Activated CD4-positive, alpha-beta T cell treated with anti-CD3 and anti-CD28 coated beads, Interleukin-2, amount 50 U/mL, for 24 hours (primary cell): ENCODE results near the gene GNA12.
A peak's percentile ranks its signal among the peaks of the same experiment; 100 is the strongest.

Experiments used
- DNase-seq, 2 donors: peaks; one replicate each; pipeline ENCODE4 v3.0.0-alpha.2; 2020; ENCODE audit warnings: low read depth in 1 of 2, low spot score in 1 of 2

GNA12 gene

GRCh38 chr7:2717293-2718261 is 126.5 kb downstream of the GNA12 start:
- no peak for DNase-seq

- DNase-seq = no peak
Observed at GRCh38 chr7:2716906-2717292, 127.2 kb downstream of the GNA12 start.

DNA sequence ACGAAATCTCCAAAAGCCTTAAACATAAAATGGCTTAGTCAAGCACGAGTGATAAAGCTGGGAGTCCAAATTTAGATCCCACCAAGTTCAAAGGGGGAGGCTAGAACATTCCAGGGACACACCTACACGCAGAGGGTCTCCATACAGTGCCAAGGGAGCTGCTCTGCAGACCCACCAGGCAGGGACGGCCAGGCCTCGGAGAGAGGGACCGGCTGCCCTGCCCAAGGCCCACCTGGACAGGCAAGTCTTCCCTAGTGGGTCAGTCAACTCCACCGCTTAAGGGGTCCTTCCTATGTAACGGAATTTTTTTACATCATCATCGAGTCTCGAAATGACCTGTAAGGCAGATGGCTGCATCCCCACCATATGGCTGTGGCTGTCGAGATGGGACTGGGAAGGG is 127.6 kb downstream of the GNA12 start:
- no peak for DNase-seq

GRCh38 chr7:2715341-2716231 is 128.5 kb downstream of the GNA12 start:
- peak in 1 of 2 donors; percentile 51 for DNase-seq

DNA sequence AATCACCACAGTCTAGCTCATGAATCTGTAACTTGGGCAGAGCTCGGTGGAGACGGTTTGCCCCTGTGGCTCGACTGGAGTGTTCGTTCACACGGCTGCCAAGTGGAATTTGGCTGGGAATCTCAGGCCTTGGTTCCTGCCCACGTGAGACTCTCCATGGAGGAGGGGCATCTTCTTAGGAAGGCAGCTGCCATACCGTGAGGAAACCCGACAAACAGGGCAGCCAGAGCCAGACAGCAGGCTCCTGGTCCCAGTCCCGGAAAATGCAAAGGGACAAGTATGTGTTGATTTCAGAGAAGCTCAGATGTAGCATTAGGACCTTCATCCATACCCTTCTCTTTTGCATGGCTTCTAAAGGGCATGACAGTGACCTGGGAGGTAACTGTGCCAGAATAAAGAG is 129.5 kb downstream of the GNA12 start:
- no peak for DNase-seq

DNA sequence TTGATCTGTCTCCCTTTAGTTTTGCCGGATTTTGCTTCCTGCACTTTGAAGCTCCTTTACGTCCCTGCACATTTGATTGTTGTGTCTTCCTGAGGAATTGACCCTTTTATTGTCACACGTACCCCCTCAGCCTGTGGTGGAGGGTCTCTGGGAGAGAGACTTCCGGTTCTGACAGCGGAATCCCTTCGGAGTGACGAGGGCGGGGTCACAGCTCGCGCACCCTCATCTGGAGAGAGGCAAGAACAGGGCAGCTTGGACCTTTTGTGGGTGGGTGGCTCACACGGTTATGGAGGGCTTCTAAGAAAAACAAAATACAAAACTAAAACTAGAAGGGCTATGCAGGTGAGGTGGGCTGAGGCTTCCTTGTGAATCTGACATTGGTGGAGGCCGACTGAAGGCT is 130.1 kb downstream of the GNA12 start:
- no peak for DNase-seq

DNA sequence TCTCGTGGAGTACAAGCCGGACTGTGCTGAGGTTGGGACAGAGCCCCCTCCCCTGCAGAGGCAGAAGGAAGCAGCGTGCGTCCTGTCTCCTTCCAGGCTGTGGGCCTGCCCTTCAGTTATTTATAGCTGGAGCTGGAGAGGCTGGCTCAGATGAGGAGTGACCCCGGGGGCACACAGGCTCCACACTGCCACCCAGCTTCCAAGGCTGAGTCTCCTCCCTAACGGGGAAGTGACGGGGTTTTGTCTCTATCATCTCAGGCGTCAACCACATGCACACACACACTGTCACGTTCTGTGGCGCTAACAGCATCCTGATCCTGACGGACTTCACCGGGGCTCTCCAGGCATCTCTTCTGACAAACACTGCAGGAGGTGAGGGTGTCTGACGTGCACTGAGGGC is 130.7 kb downstream of the GNA12 start:
- no peak for DNase-seq

DNA sequence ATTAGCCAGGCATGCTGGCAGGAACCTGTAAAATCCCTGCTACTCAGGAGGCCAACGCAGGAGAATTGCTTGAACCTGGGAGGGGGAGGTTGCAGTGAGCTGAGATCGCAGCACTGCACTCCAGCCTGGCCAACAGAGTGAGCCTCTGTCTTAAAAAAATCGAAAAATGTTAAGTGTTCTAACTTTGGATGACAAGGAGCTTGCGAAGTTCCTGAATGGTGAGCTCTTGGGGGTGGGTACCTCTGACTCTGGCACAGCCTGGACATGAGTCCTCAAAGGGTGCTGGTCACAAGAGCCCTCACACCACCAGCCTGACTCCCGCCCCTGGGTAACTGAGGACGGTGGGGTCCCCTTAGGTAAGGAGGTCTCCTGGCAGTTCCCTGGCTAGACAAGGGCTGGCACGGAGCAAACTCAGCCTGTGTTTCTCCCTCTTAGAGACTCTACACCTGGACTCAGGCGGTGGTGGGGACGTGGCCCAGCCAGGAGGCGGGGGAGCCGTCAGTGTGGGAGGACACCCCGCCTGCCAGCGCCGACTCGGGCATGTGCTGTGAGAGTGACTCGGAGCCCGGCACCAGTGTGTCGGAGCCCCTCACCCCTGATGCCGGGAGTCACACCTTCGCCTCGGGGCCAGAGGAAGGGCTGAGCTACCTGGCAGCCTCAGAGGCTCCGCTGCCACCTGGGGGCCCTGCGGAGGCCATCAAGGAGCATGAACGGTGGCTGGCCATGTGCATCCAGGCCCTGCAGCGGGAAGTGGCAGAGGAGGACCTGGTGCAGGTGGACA is 132.0 kb downstream of the GNA12 start:
- DNase-seq = no peak

GRCh38 chr7:2710901-2711551 is 133.1 kb downstream of the GNA12 start:
- DNase-seq = no peak

GRCh38 chr7:2710286-2710655 is 133.8 kb downstream of the GNA12 start:
- DNase-seq = peak in 1 of 2 donors; percentile 37

DNA sequence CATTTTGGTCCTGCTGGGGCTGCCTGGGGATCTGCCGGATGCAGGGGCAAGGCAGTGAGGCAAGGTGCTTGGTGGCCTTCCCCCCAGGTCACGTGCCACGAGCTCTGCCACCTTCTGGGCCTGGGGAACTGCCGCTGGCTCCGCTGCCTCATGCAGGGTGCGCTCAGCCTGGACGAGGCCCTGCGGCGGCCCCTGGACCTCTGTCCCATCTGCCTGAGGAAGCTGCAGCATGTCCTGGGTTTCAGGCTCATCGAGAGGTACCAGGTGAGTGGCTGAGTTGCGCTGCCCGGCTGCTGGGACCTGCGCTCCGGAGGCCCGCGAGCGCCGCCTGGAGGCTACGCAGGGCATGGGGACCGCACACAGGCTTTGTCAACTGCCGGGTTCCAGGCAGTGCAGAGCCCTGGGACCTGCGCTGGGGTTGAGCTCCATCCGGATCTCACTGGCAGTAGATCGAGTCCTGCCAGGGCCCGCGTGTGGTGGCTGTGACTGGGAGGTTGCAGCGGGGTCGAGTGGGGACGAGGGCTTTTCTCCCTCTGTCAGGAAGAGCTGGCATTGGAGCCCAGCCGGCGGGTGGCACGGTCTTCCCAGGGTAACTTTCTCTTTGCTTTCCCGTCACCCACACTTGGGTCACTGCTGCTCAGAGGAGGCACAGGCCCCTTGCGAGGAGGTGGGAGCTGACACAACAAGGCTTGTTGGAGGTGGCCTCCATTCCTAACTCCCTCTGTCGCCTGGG is 134.4 kb downstream of the GNA12 start:
- peak; percentile 52 to 65 for DNase-seq

- DNase-seq = no peak
Observed at GRCh38 chr7:2708547-2709310, 135.4 kb downstream of the GNA12 start.

DNA sequence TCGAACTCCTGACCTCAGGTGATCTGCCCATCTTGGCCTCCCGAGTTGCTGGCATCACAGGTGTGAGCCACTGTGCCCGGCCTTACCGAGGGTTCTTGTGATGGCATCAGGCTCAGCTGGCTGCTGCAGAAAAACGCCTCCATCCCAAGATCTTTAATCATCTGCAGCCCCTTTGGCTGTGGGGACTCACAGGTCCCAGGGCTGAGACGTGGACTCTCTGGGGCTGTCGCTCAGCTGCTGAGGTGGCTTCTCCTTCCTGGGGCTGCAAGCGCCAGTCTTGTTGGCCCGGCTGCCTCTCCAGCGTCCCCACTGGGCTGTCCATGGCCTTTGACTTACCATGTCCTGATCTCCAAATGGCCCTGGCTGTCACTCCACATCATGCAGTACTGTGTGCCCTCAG is 136.1 kb downstream of the GNA12 start:
- no peak for DNase-seq

- no peak for DNase-seq
Observed at GRCh38 chr7:2707481-2707880, 136.6 kb downstream of the GNA12 start.

GRCh38 chr7:2706685-2707126 is 137.4 kb downstream of the GNA12 start:
- DNase-seq = no peak

GRCh38 chr7:2705371-2706096 is 138.6 kb downstream of the GNA12 start:
- DNase-seq = no peak

DNA sequence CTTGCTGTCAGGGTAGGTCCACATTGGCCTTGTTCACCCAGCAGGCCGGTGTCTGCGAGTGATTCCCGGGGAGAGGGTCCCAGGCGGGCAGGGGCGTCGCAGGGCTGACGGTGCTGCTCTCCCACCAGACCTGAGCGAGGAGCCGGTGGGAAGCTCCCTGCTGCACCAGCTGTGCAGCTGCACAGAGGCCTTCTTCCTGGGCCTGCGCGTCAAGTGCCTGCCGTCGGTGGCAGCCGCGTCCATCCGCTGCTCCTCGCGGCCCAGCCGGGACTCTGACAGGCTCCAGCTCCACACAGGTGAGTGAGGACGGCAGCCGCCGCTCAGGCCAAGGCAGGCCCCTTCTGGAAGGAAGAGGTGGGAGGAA is 141.5 kb downstream of the GNA12 start:
- DNase-seq = no peak

- DNase-seq = no peak
Observed at GRCh38 chr7:2701832-2702593, 142.1 kb downstream of the GNA12 start.
